Measurements from ENCODE around the gene ZNF394. TPM values are rescaled to one million over a fixed set of nuclear protein-coding genes. Genes with fewer than 3 reads are reported as not detected.
A peak's percentile ranks its signal among the peaks of the same experiment; 100 is the strongest.

ZNF394 gene
- total and polyA plus RNA-seq, 9 of the 15 experiments (the other 6 are each of a cell fraction or from before 2014, with no cell fraction given) = 2.9 to 32.2 (median 24.2) TPM

GRCh38 chr7:99504281-99504602, 4.2 kb upstream of the ZNF394 start (continued):
- TF ChIP-seq BRF2 (IDR thresholded peaks at IDR 0.05; ENCODE audit: borderline replicate concordance, insufficient read depth, insufficient read length) (no peak), RBM34 (IDR thresholded peaks at IDR 0.05; ENCODE audit: borderline replicate concordance, insufficient read depth, low read length) (no peak), KHSRP (IDR thresholded peaks at IDR 0.05) (no peak), RBM25 (IDR thresholded peaks at IDR 0.05; ENCODE audit: low read depth, low read length, severe bottlenecking) (no peak), ILF3 (IDR thresholded peaks at IDR 0.05; ENCODE audit: borderline replicate concordance) (no peak), POLR2H (tag; IDR thresholded peaks at IDR 0.05; ENCODE audit: low read depth) (no peak), HDAC2 (IDR thresholded peaks at IDR 0.05) (no peak), ZNF766 (CRISPR knock-in tag; conservative IDR thresholded peaks at IDR 0.05) (0 out of 2 replicates have a peak, but pooled peaks have one; percentile 36), SRSF7 (optimal IDR thresholded peaks at IDR 0.05; ENCODE audit: low read depth, low read length) (no peak), FOSL1 (tag; conservative IDR thresholded peaks at IDR 0.05) (no peak), YY1 (IDR thresholded peaks at IDR 0.05; ENCODE audit: borderline replicate concordance in 1 of 3, control insufficient read depth in 1 of 3, extremely low read depth in 1 of 3, insufficient read depth in 3 of 3, insufficient read length in 1 of 3, insufficient replicate concordance in 2 of 3, low read depth in 1 of 3, low read length in 2 of 3) (no peak), TOE1 (IDR thresholded peaks at IDR 0.05; ENCODE audit: borderline replicate concordance) (0 out of 2 replicates have a peak, but pooled peaks have one; percentile 1), TOE1 (CRISPR knock-in tag; IDR thresholded peaks at IDR 0.05; ENCODE audit: borderline replicate concordance, low read depth) (no peak), KAT7 (CRISPR knock-in tag; IDR thresholded peaks at IDR 0.05; ENCODE audit: borderline replicate concordance) (no peak), BHLHE40 (IDR thresholded peaks at IDR 0.05; ENCODE audit: low read length) (no peak), NFIC (IDR thresholded peaks at IDR 0.05) (no peak), NFIX (CRISPR knock-in tag; IDR thresholded peaks at IDR 0.05; ENCODE audit: low read depth) (no peak), SRSF3 (IDR thresholded peaks at IDR 0.05; ENCODE audit: insufficient read depth, low read length) (no peak), BDP1 (IDR thresholded peaks at IDR 0.05; ENCODE audit: insufficient read depth, insufficient read length) (no peak), IRF9 (tag; IDR thresholded peaks at IDR 0.05) (no peak), ZFPM2 (CRISPR knock-in tag; IDR thresholded peaks at IDR 0.05) (no peak), ZFX (CRISPR knock-in tag; IDR thresholded peaks at IDR 0.05) (no peak), PHTF2 (CRISPR knock-in tag; IDR thresholded peaks at IDR 0.05) (no peak), FOXA1 (IDR thresholded peaks at IDR 0.05; ENCODE audit: borderline replicate concordance) (no peak)
- TF ChIP-seq, protein P1, sequence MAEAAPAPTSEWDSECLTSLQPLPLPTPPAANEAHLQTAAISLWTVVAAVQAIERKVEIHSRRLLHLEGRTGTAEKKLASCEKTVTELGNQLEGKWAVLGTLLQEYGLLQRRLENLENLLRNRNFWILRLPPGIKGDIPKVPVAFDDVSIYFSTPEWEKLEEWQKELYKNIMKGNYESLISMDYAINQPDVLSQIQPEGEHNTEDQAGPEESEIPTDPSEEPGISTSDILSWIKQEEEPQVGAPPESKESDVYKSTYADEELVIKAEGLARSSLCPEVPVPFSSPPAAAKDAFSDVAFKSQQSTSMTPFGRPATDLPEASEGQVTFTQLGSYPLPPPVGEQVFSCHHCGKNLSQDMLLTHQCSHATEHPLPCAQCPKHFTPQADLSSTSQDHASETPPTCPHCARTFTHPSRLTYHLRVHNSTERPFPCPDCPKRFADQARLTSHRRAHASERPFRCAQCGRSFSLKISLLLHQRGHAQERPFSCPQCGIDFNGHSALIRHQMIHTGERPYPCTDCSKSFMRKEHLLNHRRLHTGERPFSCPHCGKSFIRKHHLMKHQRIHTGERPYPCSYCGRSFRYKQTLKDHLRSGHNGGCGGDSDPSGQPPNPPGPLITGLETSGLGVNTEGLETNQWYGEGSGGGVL (CRISPR knock-in tag; IDR thresholded peaks at IDR 0.05) = no peak
- TF ChIP-seq, protein P2, sequence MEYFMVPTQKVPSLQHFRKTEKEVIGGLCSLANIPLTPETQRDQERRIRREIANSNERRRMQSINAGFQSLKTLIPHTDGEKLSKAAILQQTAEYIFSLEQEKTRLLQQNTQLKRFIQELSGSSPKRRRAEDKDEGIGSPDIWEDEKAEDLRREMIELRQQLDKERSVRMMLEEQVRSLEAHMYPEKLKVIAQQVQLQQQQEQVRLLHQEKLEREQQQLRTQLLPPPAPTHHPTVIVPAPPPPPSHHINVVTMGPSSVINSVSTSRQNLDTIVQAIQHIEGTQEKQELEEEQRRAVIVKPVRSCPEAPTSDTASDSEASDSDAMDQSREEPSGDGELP (CRISPR knock-in tag; IDR thresholded peaks at IDR 0.05; ENCODE audit: borderline replicate concordance) = no peak

All from K562 (cell line).